ENCODE data around the gene PTPRM.

DNA sequence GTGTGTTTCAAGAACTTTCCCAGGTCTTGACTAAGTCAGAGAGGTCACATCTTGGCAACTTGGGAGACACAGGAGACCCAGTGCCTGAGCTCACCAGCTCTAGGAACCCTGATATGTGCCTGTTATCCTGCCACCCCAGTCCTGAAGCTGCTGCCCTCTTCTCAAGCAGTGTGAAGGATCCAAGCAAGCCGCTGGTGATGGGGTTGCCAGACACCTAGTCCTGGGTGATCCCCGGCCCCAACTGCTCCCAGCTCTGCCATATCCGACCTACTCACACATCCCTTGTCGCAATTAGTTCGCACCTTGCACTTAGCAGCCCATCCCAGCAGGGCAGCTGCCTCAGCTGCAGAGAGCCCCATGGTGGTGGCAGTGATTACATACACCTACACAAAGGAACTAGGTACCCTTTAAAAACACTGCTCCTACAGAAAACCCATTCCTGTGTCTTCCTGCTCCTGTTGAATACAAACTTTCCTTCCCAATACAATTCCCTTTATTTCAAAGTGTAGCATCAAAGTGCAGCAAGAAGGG lies 794.9 kb downstream of the PTPRM start:
- TF ChIP-seq, protein P1, sequence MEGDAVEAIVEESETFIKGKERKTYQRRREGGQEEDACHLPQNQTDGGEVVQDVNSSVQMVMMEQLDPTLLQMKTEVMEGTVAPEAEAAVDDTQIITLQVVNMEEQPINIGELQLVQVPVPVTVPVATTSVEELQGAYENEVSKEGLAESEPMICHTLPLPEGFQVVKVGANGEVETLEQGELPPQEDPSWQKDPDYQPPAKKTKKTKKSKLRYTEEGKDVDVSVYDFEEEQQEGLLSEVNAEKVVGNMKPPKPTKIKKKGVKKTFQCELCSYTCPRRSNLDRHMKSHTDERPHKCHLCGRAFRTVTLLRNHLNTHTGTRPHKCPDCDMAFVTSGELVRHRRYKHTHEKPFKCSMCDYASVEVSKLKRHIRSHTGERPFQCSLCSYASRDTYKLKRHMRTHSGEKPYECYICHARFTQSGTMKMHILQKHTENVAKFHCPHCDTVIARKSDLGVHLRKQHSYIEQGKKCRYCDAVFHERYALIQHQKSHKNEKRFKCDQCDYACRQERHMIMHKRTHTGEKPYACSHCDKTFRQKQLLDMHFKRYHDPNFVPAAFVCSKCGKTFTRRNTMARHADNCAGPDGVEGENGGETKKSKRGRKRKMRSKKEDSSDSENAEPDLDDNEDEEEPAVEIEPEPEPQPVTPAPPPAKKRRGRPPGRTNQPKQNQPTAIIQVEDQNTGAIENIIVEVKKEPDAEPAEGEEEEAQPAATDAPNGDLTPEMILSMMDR (IDR thresholded peaks at IDR 0.05; ENCODE audit: insufficient read depth, low read length, poor library complexity, severe bottlenecking), result no peak
- no peak for TF ChIP-seq EZH2phosphoT487 (conservative IDR thresholded peaks at IDR 0.05; ENCODE audit: low read length)

Data from SU-DHL-6 (cell line).